Activated T-cell treated with anti-CD3 and anti-CD28 coated beads, Interleukin-2, amount 50 U/mL, for 48 hours (primary cell): Measurements from ENCODE around the gene JPT2.
"Not testable (repeated sequence)": the region's sequence is repeated elsewhere in the genome, so short reads cannot be mapped to it uniquely, and the experiment has no call there.

Experiments
- DNase-seq, 2 experiments: peaks; one replicate each; pipeline ENCODE4 v3.0.0-alpha.2; 2020

Gene JPT2

DNA sequence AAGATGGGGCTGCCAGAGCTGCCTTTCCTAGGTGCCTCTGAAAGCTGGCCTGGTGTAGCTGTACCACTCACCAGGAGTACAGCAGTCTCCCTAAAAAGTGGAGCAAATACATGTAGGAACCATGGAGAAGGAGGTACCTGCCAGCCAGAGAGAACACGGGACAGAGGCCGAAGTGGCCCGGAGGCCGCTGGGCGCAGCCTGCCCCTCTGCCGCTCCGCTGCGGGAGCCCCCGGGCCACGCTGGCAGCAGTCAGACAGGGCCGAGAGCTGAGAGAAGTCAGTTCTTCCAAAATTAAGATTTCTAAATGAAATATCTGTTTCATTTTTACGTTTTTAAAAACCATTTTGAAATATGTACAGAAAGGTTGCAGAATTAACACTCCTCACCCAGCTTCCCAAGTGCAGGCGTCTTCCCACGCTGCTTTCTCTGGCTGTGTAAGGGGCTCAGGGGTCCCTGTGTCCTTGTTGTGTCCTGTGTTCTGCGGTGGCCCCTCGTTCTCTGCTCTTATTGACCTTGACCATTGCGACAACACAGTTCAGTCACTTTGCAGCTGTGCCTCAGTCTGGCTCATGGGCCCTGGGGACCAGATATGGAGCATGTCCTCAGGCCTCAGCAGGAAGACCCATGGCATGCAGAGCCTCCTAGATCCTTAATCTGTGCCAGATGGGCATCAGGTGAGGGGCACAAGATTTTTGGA is 32.9 kb downstream of the JPT2 start:
- no peak for DNase-seq

GRCh38 chr16:1712791-1713261 is 34.7 kb downstream of the JPT2 start:
- no peak for DNase-seq

- no peak for DNase-seq
Observed at GRCh38 chr16:1713331-1713730, 35.3 kb downstream of the JPT2 start.

GRCh38 chr16:1713933-1714332 is 35.9 kb downstream of the JPT2 start:
- no peak for DNase-seq

DNA sequence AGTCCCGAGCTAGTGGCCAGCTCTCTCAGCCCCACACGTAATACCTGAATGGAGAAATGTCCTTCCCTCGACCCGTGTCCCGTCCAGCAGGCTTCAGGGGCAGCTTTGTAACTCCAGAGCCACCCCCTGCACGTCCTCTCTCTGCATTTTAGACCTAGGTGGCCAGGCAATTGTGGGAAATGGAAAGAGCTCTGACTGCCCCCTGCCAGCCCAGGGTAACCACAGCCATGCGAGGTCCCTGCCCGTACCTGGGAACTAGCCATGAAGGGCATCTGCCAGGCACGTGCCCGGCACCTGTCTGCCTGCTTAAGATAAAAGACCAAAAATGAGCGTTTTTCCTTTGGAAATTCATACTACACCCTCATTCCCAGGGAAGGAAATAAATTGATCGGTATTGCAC is 37.1 kb downstream of the JPT2 start:
- no peak for DNase-seq

DNA sequence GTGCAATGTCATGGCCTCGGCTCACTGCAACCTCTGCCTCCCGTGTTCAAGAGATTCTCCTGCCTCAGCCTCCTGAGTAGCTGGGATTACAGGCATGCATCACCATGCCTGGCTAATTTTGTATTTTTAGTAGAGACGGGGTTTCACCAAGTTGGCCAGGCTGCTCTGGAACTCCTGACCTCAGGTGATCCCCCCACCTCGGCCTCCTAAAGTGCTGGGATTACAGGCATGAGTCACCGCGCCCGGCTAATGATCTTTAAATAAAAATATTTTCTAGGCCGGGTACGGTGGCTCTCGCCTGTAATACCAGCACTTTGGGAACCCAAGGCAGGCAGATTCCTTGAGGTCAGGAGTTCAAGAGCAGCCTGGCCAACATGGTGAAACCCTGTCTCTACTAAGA is 40.2 kb downstream of the JPT2 start:
- not testable (repeated sequence) for DNase-seq

DNA sequence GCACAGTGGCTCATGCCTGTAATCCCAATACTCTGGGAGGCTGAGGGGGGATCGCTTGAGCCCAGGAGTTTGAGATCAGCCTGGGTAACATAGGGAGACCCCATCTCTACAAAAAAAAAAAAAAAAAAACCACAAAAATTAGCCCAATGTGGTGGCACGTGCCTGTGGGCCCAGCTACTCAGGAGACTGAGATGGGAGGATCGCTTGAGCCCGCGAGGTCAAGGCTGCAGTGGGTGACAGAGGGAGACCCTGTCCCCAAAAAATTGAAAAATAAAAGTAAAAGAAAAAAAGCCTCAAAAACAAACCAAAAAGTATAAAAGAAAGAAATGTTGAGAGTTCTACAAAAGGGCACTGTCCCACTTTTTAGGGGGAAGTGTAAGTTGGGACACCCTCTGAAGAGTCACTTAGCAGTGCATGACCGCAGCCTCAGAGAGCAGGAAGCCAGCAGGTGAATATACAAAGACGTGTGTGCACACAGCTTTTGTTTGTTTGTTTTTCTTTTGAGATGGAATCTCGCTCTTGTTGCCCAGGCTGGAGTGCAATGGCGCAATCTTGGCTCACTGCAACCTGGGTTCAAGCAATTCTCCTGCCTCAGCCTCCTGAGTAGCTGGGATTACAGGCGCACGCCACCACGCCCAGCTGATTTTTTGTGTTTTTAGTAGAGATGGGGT is 41.6 kb downstream of the JPT2 start:
- not testable (repeated sequence) for DNase-seq

DNA sequence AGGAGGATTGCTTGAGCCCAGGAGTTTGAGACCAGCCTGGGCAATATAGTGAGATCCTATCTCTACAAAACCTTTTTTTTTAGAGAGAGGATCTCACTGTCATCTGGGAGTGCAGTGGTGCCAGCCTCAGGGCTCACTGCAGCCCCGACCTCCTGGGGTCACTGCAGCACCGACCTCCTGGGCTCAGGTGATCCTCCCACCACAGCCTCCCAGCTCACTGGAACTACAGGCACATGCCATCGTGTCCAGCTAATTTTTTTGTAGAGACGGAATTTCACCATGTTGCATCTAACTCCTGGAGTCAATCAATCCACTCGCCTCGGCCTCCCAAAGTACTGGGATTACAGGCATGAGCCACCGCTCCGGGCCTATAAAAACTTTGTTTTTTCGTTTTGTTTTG is 43.3 kb downstream of the JPT2 start:
- DNase-seq, result no peak

DNA sequence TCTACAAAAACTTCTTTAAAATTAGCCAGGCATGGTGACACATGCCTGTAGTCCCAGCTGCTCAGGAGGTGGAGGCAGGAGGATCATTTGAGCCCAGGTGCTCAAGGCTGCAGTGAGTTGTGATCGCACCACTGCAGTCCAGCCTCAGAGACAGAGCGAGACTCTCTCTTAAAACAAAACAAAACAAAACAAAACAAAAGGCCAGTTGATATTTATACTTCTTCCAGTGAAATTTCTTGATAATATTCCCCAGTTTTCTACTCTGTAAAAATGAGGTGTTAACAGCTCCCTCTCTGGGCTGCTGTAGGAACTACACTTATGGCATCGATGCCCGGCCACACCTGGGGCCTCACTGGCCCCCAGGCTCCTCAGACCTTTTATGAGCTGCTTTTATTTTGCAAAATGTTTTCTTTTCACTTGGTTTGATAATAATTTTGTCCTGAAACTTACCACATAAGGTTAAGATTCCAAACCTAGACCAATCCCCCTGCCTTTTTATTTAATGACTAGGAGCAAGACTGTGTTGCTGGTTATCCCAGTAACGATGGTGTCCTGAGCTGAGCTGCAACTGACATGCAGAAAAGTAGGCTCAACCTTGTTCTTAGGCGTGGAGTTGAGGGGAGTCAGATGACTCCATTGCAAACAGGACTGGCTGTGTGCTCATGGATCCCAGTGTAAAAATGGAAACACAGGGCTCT is 45.5 kb downstream of the JPT2 start:
- peak; percentile 55 to 59 for DNase-seq

GRCh38 chr16:1724491-1724890 is 46.4 kb downstream of the JPT2 start:
- DNase-seq, result no peak

DNA sequence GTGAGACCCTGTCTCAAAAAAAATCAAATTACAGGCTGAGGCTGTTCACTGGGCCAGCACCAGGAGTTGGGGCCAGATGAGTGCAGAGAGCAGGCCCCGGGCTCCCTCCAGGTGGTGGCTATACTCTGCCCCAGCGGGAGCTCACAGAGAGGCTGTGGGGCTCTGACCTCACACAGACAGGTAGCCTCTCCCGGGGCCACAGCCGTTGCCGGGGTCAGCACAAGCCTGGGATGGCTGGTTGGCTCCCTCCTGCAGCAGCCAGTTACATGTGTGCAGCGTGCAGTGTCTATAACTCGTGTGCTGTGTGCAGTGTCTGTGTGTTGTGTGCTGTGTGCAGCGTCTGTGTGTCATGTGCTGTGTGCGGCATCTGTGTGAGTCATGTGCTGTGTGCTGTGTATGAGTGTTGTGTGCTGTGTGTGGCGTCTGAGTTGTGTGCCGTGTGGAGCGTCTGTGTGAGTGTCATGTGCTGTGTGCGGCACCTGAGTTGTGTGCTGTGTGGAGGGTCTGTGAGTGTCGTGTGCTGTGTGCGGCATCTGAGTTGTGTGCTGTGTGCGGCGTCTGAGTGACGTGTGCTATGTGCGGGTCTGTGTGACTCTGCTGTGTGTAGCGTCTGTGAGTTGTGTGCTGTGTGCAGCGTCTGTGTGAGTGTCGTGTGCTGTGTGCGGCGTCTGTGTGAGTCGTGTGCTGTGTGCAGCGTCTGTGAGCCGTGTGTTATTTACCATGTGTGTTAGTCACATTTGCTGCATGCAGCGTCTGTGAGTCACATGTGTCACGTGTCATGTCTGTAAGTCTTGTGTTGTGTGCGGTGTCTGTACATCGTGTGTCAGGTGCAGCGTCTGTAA is 48.8 kb downstream of the JPT2 start:
- no peak for DNase-seq

DNA sequence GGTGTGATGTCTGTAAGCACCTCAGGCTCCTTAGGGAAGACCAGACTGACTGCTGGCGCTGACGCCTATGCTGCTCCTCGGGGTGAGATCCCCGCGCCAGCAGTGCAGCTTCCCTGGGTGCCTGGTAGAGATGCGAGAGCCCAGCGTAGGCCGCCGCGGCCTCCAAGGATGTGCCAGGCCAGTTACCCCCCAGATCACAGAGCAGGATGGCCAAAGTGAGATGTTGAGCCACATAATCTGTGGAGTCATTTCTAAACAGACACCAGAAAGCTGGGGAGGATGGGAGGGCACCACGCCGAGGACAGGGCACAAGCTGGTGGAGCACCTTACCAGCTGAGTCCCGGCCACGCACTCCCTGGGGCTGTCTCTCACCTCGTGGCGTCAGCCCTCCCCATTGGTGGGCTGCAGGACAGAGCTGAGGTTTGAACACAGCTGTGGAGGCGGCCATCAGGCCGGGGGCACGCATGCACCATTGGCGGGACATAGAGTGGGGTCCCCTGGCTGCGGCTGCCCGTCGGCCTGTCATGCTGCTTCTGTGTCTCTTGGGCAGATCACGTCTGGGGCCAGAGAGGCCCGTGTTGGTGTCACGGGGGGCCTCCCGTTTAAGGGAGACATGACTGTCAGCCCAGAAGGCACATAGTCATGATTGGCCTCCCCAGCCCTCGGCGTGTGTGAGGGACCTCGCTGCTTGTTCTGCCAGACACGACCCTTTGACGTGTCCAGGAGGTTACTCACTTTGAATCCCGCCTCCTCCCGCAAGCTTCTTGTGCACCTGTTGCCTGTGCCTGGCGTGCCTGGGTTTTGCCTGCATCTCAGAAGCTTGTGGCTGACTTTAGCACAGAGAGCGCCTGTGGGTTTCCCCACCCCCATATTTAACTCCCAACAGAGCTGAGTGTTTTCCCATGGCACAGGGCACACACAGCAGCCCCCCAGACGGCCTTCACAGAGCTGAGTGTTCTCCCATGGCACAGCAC is 49.9 kb downstream of the JPT2 start:
- DNase-seq, result no peak

GRCh38 chr16:1729026-1729425 is 50.9 kb downstream of the JPT2 start:
- DNase-seq, result no peak

DNA sequence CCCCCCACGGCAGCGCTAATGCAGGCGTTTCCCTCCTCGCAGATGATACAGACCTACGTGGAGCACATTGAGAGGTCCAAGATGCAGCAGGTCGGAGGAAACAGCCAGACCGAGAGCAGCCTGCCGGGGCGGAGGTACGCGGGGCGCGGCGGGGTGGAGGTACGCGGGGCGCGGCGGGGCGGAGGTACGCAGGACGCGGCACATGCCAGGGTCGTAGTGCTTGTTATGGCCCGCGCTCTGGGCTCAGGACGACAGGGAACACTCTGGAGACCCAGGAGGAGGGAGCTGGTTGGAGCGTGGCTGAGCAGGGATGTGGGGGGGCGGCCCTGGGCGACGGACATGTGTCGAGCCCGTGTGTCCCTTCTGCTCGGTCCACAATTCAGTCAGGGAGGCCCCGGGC is 51.4 kb downstream of the JPT2 start:
- DNase-seq, result no peak

DNA sequence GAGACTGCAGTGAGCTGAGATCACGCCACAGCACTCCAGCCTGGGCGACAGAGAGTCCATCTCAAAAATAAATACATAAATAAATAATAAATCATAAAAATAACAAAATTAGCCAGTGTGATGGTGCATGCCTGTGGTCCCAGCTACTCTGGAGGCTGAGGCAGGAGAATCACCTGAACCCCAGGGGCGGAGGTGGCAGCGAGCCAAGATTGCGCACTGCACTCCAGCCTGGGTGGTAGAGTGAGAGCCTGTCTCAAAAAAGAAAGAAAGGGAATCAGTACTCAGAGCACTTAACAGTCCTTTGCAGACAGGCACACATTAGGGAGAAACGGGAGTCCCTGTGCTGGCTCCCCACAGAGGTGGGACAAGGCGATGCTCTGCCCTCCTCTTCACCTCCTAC is 53.0 kb downstream of the JPT2 start:
- DNase-seq, result no peak

DNA sequence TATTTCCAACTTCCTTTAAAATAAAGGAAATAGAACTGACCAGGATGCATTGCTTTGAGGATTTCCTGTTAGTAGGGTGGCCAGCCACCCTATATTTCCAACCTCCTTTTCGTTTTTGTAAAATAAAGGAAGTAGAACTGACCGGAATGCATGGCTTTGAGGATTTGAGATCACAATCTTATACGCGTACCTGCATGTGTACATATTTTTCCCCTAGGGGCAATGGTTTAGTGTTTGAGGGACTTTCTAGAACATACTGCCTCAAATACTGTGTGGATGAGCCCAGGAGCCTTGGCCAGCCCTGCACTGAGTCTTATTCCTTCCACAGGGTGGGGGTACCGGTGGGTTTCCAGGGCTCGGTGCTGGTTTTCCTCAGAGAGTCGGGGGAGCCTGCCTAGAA is 53.5 kb downstream of the JPT2 start:
- no peak for DNase-seq

DNA sequence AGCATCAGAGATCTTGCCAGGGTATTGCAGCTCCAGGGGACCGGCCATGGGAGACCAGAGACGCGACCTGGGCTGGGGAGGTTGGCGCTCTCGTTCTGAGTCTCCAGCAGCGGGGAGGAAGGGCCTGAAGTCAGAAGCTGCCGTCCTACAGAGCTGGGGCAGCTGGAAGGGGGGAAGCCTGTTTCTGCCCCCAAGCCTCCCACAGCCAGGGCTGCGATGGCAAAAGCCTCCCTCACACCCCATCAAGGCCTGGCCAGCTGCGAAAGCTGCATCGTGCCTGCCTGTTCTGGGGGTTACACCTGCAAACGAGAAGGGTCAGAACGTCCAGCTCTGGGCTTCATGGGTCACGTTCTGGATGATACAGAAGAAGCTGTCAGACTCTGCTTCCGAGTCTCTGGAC is 54.0 kb downstream of the JPT2 start:
- DNase-seq, result no peak

GRCh38 chr16:1732551-1732987 is 54.5 kb downstream of the JPT2 start:
- DNase-seq, result not testable (repeated sequence)

DNA sequence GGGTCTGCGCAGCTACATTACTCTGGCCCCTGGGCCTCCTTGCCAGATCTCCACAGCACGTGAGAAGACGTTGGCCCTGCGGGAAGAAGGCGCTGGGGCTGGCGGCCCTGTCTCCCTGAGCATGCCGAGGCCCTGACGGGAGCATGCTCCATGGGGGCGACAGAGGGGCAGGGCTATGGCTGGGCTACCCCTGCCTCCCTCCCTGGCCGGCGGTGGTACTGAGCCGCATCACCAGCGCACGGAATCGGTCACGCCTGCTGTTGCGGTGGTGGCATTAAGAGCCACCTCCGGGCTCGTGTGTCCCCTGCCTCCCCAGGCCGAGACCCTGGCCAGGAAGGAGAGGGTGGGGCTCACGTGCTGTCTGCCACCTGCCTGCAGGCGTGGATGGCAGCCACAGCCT is 56.0 kb downstream of the JPT2 start:
- no peak for DNase-seq

GRCh38 chr16:1734816-1735215 is 56.7 kb downstream of the JPT2 start:
- no peak for DNase-seq

DNA sequence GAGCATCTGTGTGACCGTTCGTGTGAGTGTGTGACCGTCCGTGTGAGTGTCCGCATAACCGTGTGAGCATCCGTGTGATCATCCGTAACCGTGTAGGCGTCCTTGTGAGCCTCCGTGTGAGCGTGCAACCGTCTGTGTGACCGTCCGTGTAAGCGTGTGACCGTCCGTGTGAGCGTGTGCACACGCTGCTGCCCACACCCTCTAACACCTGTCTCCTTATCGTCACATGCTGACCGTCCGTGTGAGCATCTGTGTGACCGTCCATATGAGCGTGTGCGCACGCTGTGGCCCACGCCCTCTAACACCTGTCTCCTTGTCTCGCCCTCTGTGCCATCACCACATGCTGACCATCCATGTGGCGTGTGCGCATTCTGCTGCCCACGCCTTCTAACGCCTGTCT is 62.2 kb downstream of the JPT2 start:
- no peak for DNase-seq
